H9 (cell line): ENCODE results near the gene PCDHGC5. TPM values are rescaled to one million over a fixed set of nuclear protein-coding genes. Genes with fewer than 3 reads are reported as not detected.

Source experiments
- DNase-seq: peaks from one replicate; pipeline ENCODE4 v3.0.0-alpha.2; 2017
- H2AFZ ChIP-seq: one replicate; pipeline ENCODE4 v1.6.1; 2013; ENCODE audit warnings: mild to moderate bottlenecking, low read length, control low read depth, moderate library complexity
- H2AK5ac ChIP-seq: 2 replicates; pipeline ENCODE4 v1.6.1; 2013; ENCODE audit warnings: low read length, control low read depth, mixed read lengths; ENCODE audit not compliant: insufficient read length
- H2BK120ac ChIP-seq: one replicate; pipeline ENCODE4 v1.6.1; 2013; ENCODE audit warnings: low read depth, mild to moderate bottlenecking, low read length, control low read depth, inconsistent platforms; ENCODE audit not compliant: poor library complexity, severe bottlenecking
- H2BK12ac ChIP-seq: 2 replicates; pipeline ENCODE4 v1.6.1; 2013; ENCODE audit warnings: low read length, control low read depth, mixed read lengths, low read depth; ENCODE audit not compliant: insufficient read length
- H2BK15ac ChIP-seq: 2 replicates; pipeline ENCODE4 v1.6.1; 2013; ENCODE audit warnings: low read depth, low read length, control low read depth
- H2BK20ac ChIP-seq: one replicate; pipeline ENCODE4 v1.6.1; 2013; ENCODE audit warnings: low read depth, mild to moderate bottlenecking, low read length, control low read depth, inconsistent platforms; ENCODE audit not compliant: poor library complexity, severe bottlenecking
- H2BK5ac ChIP-seq: 2 replicates; pipeline ENCODE4 v1.6.1; 2013; ENCODE audit warnings: low read length, control low read depth, mixed read lengths; ENCODE audit not compliant: insufficient read length
- H3K14ac ChIP-seq: 2 replicates; pipeline ENCODE4 v1.6.1; 2013; ENCODE audit warnings: low read length, control low read depth; ENCODE audit not compliant: insufficient read depth
- H3K18ac ChIP-seq: 2 replicates; pipeline ENCODE4 v1.6.1; 2013; ENCODE audit warnings: low read depth, mild to moderate bottlenecking, mixed read lengths, low read length, control low read depth; ENCODE audit not compliant: insufficient read length
- H3K23ac ChIP-seq: 2 replicates; pipeline ENCODE4 v1.6.1; 2013; ENCODE audit warnings: low read length, control low read depth, mixed read lengths, low read depth; ENCODE audit not compliant: insufficient read length
- H3K23me2 ChIP-seq: 2 replicates; pipeline ENCODE4 v1.6.1; 2013; ENCODE audit warnings: low read depth, mild to moderate bottlenecking, mixed read lengths, low read length, control low read depth; ENCODE audit not compliant: insufficient read length, poor library complexity, severe bottlenecking
- H3K27ac ChIP-seq: 2 replicates; pipeline ENCODE4 v1.5.1; 2013; ENCODE audit warnings: low read length, control low read depth, mixed read lengths, low read depth; ENCODE audit not compliant: insufficient read length
- H3K27me3 ChIP-seq: 2 replicates; pipeline ENCODE4 v1.6.1; 2013; ENCODE audit warnings: low read length, control low read depth, inconsistent platforms; ENCODE audit not compliant: insufficient read depth
- H3K4ac ChIP-seq: 2 replicates; pipeline ENCODE4 v1.6.1; 2013; ENCODE audit warnings: low read depth, mild to moderate bottlenecking, control low read depth, inconsistent platforms, low read length, moderate library complexity
- H3K4me1 ChIP-seq: 2 replicates; pipeline ENCODE4 v1.6.1; 2013; ENCODE audit warnings: low read length, control low read depth, inconsistent platforms; ENCODE audit not compliant: insufficient read depth
- H3K4me2 ChIP-seq: 2 replicates; pipeline ENCODE4 v1.6.1; 2013; ENCODE audit warnings: low read length, control low read depth, mixed read lengths; ENCODE audit not compliant: insufficient read length, insufficient read depth
- H3K56ac ChIP-seq: 2 replicates; pipeline ENCODE4 v1.6.1; 2013; ENCODE audit warnings: low read depth, mild to moderate bottlenecking, mixed read lengths, low read length, control low read depth; ENCODE audit not compliant: insufficient read length
- H3K79me1 ChIP-seq: 2 replicates; pipeline ENCODE4 v1.6.1; 2013; ENCODE audit warnings: low read depth, mild to moderate bottlenecking, moderate library complexity, low read length, control low read depth, inconsistent platforms; ENCODE audit not compliant: insufficient read depth, poor library complexity, severe bottlenecking
- H3K79me2 ChIP-seq: 2 replicates; pipeline ENCODE4 v1.6.1; 2013; ENCODE audit warnings: low read length, control low read depth, inconsistent platforms; ENCODE audit not compliant: insufficient read depth
- H3K9ac ChIP-seq: 2 replicates; pipeline ENCODE4 v1.6.1; 2013; ENCODE audit warnings: low read length, control low read depth, mixed read lengths; ENCODE audit not compliant: insufficient read length; ENCODE audit errors: extremely low read depth
- H3K9me3 ChIP-seq: one replicate; pipeline ENCODE4 v1.6.1; 2013; ENCODE audit warnings: low read depth, low read length, inconsistent platforms; ENCODE audit not compliant: control insufficient read depth
- H3T11ph ChIP-seq: one replicate; pipeline ENCODE4 v1.6.1; 2013; ENCODE audit warnings: mild to moderate bottlenecking, low read length, control low read depth, inconsistent platforms
- H4K20me1 ChIP-seq: one replicate; pipeline ENCODE4 v1.6.1; 2013; ENCODE audit not compliant: control insufficient read depth, insufficient read length, insufficient read depth
- H4K5ac ChIP-seq: 2 replicates; pipeline ENCODE4 v1.6.1; 2013; ENCODE audit warnings: low read depth, mild to moderate bottlenecking, mixed read lengths, low read length, control low read depth; ENCODE audit not compliant: insufficient read length
- H4K8ac ChIP-seq: replicated peaks from 2 replicates; pipeline ENCODE4 v1.6.1; 2013; ENCODE audit warnings: low read length, control low read depth, mixed read lengths, low read depth; ENCODE audit not compliant: insufficient read length
- H4K91ac ChIP-seq: 2 replicates; pipeline ENCODE4 v1.6.1; 2013; ENCODE audit warnings: low read depth, mild to moderate bottlenecking, moderate library complexity, mixed read lengths, low read length, control low read depth; ENCODE audit not compliant: insufficient read length
- H3K27ac Mint-ChIP-seq, 3 experiments: 2 replicates in 2 of 3; 3 replicates in 1 of 3; pipeline ENCODE4 v1.8.0; 2020 to 2021; ENCODE audit warnings: mixed read lengths in 3 of 3, mild to moderate bottlenecking in 1 of 3, moderate library complexity in 1 of 3
- H3K27me3 Mint-ChIP-seq: 2 replicates; pipeline ENCODE4 v1.8.0; 2021; ENCODE audit warnings: low read depth, mild to moderate bottlenecking, moderate library complexity, mixed read lengths
- H3K36me3 Mint-ChIP-seq, 3 experiments: 2 replicates in 2 of 3; 3 replicates in 1 of 3; pipeline ENCODE4 v1.8.0; 2020 to 2021; ENCODE audit warnings: low read depth in 3 of 3, mixed read lengths in 3 of 3; ENCODE audit not compliant: insufficient read depth in 1 of 3
- H3K4me1 Mint-ChIP-seq, 2 experiments: 2 replicates each; pipeline ENCODE4 v1.8.0; 2020; ENCODE audit warnings: mixed read lengths in 2 of 2
- H3K4me3 Mint-ChIP-seq, 2 experiments: 2 replicates in 1 of 2; 3 replicates in 1 of 2; pipeline ENCODE4 v1.8.0; 2020 to 2021; ENCODE audit warnings: mild to moderate bottlenecking in 2 of 2, mixed read lengths in 2 of 2, moderate library complexity in 1 of 2
- H3K9me3 Mint-ChIP-seq, 2 experiments: 2 replicates in 1 of 2; 3 replicates in 1 of 2; pipeline ENCODE4 v1.8.0; 2020; ENCODE audit warnings: mild to moderate bottlenecking in 2 of 2, mixed read lengths in 2 of 2, moderate library complexity in 1 of 2
- CTCF ChIP-seq: fragments of 200-600 bp; sonication (generic); conservative IDR thresholded peaks from 3 replicates; pipeline ENCODE4 v1.8.0; 2021; ENCODE audit warnings: antibody characterized with exemption, mild to moderate bottlenecking
- WGBS: extraction: QIAGEN DNeasy Blood & Tissue Kit; methylation state at CpG from one replicate; pipeline ENCODE4 v1.1.7; 2013; ENCODE audit warnings: missing lambda C conversion rate, low lambda C conversion rate, mixed read lengths; ENCODE audit not compliant: insufficient read length; ENCODE audit errors: extremely low coverage; 5-methylcytosine and 5-hydroxymethylcytosine counted together
- total RNA-seq: library from RNA; stranded (reverse); gene quantifications from 2 replicates; pipeline ENCODE4 v1.2.1, GENCODE V29; 2021

Gene PCDHGC5
- total RNA-seq, 1 experiment from 2014 or later: 0.66 TPM

GRCh38 chr5:141503681-141504080 is 14.8 kb downstream of the PCDHGC5 start:
- Histone ChIP-seq H4K91ac (no peak overlapping the region), H2BK120ac (no peak overlapping the region), H3K23ac (no peak overlapping the region), H3K14ac (no peak overlapping the region), H3K27ac (no peak overlapping the region), H2BK20ac (no peak overlapping the region), H3K27me3 (no peaks in the 10 kb centered on the region), H3K9me3 (no peaks in the 10 kb centered on the region), H3K4me1 (0 out of 2 replicates have a peak, but pooled peaks cover 4% of the 10 kb centered on the region), H2BK15ac (no peak overlapping the region), H2AK5ac (no peak overlapping the region), H4K5ac (no peak overlapping the region), H4K20me1 (no peaks in the 10 kb centered on the region), H3T11ph (no peak overlapping the region), H3K9ac (no peak overlapping the region), H3K79me2 (no peaks in the 10 kb centered on the region), H2AFZ (no peak overlapping the region), H3K79me1 (no peaks in the 10 kb centered on the region), H2BK12ac (no peak overlapping the region), H3K4me2 (no peak overlapping the region), H3K56ac (no peak overlapping the region), H2BK5ac (no peak overlapping the region), H3K18ac (no peak overlapping the region), H3K4ac (no peak overlapping the region), H3K23me2 (no peaks in the 10 kb centered on the region), H4K8ac (no peak overlapping the region)
- H3K4me3 Mint-ChIP-seq: no peak overlapping the region
- no peak for TF ChIP-seq CTCF
- no peaks in the 10 kb centered on the region for H3K27me3 Mint-ChIP-seq
- peak overlapping the region in 1 of 3 experiments; percentile 65; a peak in 1 of 7 replicates for H3K27ac Mint-ChIP-seq
- no peak for DNase-seq
- peaks cover 19 to 21% of the 10 kb centered on the region in 2 experiments for H3K4me1 Mint-ChIP-seq
- no peaks in the 10 kb centered on the region for H3K9me3 Mint-ChIP-seq
- peaks cover 0 to 10% (median 2%) of the 10 kb centered on the region in 3 experiments; a peak in 3 of 7 replicates for H3K36me3 Mint-ChIP-seq
- no CpG with 5 or more reads among the region's 2 CpGs for WGBS
